Stimulated activated CD4-positive, alpha-beta T cell treated with anti-CD3 and anti-CD28 coated beads, Interleukin-12 subunit alpha, Interleukin-12 subunit beta, amount 100 ng/mL, for 4 hours (primary cell): ENCODE data around the gene LDLRAD1.
"Not testable (repeated sequence)": the region's sequence is repeated elsewhere in the genome, so short reads cannot be mapped to it uniquely, and the experiment has no call there.

Source experiments
- DNase-seq: peaks from one replicate; pipeline ENCODE4 v3.0.0-alpha.2; 2020

LDLRAD1 gene, protein sequence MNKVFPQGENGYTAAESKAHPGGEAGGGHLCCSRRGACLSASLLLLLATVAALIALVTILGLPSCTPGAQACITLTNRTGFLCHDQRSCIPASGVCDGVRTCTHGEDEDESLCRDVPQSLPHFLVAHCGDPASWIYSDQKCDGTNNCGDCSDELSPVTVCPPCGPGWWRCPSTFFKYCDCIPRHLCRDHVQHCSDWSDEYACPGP

DNA sequence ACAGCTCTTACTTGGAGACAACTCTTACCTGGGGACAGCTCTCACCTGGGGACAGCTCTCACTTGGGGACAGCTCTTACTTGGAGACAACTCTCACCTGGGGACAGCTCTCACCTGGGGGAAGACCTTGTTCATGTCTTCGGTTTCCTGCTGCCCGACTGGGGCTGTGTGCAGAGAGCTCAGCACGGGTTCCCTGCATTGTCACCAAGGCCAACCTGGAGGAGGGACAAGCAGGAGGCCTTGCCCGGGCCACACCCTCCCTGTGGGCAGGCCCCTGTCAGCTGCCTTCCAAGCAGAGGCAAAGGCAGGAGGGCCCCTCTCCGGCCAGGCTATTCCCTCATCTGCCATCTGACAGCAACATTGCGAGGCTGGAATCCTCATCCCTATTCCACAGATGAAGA is at the start of gene LDLRAD1:
LDLRAD1 (minus strand) TSS at position 208 of the 400 bp plus-strand sequence; CDS start at position 134, 74 bp downstream.
- DNase-seq, result no peak

DNA sequence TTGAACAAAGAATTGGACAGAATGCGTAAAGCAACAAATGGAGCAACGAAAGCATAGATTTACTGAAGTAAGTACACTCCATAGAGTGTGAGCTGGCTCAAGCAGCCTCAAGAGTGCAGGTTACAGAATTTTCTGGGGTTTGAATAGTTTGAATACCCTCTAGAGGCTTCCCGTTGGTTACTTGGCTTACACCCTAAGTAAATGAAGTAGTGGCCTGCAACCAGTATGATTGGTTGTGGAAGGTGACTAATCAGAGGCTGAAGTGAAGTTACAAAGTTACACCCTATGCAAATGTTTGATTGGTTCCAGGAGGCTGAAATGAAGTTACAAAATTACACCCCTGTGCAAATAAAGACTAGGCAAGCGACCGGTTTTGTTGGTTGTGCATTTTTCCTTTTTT is 46.3 kb upstream of the LDLRAD1 start:
- DNase-seq, result no peak

DNA sequence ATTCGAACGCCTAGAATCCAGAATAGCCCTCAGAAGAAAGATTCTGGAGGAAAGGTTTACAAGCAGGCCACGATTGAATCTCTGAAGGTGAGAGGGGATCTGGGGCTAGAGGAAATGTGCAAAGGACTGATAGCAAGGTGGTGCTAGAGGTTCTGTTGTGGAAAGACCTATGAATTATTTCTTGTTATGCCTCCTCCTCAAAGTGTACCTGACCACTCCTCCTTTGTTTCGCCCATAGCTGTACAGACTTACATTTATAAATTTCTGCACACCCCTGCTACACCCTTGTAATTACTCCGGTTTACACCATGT is 36.4 kb upstream of the LDLRAD1 start:
- no peak for DNase-seq

DNA sequence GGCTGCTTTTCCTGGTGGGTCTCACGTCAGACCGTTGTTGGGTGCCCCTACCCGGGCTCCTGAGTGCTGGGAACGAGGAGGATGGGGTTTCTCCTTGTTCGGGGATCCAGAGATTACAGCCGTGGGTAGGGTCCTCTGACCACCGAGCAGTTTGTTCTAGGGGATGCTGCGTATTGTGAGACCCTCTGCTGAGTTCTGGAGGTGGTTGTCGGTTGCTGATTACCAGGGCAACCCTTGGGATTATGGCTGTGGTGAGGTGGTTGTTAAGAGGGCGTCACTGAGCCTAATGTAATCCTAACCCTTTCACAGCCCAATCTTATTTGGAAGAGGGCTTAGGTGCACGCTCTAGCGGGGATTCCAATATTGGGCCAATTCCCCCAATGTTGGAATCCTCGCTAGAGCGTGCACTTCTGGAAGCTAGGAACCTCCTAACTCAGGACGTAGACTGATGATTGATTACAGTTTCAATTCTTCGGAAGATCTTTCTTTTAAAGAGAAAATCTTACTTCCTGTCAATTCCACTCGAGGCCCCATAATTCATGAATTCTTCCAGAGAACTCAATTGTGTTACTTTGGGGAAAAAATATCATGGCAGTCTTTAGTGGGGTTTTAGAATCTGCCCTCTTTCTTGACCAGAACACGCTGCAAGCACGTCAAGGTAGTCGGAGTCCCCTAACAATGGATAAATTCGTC is 35.9 kb upstream of the LDLRAD1 start:
- DNase-seq, result no peak

DNA sequence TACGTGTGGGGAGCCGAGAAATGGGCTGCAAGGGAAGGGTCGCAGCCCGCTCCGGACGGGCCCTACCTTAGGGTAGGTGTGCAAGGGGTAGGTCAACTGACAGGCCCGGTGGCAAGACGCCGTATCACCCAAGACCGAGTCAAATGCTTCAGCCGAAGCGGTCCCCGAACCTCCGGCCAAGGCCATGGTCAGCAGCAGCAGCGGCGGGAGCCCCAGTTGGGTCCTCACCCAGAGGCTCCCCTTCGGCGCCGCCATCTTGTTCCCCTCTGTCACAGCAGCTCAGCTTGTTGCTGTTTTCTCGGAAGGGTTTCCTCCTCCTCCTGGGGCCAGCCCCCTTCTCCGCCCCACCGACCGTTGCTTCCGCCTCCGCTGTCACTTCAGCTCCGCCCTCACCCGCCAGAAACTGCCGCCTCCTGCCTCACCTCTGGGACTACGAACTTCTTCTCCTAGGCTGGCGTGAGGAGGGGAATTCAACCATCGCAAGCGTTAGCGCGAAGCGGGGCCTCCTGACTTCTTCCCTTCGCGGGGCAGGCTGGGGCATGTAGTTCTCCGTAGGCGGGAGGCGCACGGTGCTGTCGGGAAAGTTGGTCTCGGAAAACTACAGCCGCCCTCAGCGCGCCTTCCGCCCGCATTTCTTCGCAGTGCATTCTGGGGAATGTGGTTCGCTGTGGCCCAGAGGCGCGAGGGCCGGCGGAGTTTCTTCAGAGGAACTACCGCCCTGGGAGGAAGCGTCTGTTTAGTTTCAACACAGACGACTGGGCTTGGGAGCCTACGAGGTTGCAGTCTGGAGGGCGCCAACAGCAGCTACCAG is 35.2 kb upstream of the LDLRAD1 start, which contains the start of the genes TCEANC2 and TMEM59:
TCEANC2 (plus strand) TSS at position 675 of the 811 bp plus-strand sequence. CDS start 815 bp downstream, outside the sequence.
TMEM59 (minus strand) TSS at position 271 of the 811 bp plus-strand sequence; CDS start at position 255, 16 bp downstream.
- peak; percentile 90 for DNase-seq

DNA sequence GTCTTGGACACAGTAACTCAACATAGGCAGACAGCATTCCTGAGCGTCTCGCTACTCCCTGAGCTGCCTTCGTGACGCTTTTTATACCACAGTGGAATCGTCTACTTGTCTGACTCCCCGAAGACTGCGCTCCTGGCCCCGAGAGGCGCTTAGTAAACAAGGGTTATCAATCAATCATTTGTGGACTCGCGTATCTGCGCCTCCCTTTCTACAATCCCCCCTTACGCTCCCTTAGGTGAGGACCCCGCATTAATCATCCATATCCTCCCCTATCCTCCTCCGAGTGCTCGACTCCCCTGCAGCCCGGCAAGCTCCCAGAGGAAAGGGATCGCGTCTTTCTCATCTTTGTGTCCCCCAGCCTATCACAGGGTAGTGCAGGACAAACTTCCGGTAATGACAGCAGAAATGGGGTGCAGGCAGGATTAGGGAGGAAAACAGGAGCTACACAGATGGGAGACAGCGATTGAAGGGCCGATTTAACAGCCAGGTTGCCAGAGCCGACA is 34.5 kb upstream of the LDLRAD1 start:
- peak; percentile 16 for DNase-seq

DNA sequence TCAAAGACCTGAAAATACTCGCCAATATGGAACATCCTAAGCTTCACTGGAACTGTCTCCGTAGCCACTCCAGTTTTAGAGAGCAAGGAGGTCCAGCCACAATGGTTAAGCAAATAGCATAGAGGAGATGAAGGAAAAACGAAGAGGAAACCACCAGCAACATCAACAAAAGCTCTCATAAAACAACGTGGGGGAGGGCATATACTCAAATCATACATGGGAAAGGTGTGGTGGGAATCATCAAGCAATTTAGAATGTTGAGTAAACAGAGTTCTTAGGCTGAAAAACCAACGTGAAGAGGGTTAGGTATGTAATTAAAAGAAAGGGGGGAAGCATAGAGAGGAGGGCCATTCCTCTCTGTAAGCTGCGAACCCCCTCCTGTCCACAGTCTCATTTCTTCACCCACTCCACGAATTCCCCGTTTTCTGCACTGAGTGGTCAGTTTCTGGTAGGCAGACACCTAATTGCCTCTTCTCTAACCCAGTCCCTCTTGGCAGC is 34.0 kb upstream of the LDLRAD1 start:
- no peak for DNase-seq

DNA sequence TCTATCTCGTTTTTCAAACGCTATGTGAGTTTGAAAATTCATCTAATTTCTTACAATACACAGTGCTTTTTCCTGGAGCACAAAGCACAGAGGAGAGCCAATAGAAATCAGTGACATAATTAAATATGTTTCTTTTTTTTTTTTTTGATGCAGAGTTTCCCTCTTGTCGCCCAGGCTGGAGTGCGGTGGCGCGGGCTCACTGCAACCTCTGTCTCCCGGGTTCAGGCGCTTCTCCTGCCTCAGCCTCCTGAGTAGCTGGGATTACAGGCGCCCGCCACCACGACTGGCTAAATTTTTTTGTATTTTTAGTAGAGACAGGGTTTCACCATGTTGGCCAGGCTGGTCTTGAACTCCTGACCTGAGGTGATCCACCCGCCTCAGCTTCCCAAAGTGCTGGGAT is 32.4 kb upstream of the LDLRAD1 start:
- DNase-seq, result not testable (repeated sequence)

DNA sequence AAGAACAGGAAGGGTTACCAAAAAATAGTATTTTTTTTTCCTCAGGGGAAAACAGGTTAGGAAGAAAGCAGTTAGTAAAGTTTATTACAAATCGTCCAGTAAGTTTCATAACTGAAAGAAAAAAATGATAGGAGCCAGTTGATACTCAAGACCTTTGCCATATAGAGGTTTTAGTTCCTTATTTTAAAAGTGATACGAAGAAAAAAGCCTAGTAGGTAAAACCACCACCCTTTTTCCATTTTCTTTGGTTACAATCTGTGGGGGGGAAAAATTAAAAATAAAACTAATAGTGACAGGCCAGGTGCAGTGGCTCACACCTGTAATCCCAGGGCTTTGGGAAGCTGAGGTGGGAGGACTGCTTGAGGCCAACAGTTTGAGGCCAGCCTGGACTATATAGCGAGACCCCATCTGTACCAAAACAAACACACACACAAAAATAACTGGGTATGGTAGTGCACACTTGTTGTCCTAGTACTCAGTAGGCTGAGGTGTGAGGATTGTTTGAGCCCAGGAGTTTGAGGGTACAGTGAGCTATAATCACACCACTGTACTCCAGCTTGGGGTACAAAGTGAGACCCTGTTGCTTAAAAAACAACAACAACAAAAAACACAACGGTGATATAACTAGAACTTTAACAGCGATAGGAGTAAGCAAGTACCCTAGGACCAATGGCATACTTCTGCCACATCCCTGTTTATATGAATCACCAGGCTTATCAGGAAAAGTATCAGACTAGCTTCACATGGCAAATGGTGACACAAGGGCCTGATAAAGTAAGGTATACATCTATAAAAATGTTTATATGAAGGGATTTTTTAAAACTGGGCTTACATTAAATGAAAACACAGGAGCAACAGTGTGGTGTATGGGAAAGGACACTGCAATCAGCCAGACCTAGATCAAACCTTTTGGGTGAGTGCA is 29.7 kb upstream of the LDLRAD1 start:
- DNase-seq, result no peak

DNA sequence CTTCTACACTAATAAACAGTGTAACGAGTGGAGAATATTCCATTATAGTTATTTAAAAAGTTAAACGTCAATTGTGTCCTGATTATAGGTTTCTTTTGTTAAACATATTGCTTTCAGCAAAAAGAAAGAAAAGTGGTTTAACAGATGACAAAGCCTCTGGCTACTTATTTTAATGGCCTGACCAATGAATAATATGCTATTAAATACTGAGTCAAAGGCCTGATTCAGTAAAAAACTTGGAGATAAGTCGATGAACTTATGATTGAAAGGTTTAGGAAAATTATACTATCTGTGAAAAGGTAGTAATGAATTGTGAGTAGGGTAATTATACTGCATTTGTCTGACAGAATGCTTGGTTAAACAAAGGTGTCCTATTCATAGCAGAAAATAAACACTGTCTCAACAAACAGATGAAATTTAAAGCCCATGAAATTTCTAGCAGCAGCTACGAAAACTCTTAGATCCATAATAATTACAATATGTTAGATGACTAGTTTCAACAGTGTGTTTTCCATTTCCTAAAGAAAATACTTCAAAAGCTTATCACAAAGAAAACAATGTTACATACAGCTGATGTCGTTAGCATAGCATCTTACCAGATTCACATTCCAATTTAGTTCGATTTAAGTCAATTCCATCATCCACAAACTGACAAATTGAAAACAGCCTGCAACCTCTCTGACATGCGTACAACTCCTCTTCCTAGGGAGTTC is 28.8 kb upstream of the LDLRAD1 start:
- no peak for DNase-seq

DNA sequence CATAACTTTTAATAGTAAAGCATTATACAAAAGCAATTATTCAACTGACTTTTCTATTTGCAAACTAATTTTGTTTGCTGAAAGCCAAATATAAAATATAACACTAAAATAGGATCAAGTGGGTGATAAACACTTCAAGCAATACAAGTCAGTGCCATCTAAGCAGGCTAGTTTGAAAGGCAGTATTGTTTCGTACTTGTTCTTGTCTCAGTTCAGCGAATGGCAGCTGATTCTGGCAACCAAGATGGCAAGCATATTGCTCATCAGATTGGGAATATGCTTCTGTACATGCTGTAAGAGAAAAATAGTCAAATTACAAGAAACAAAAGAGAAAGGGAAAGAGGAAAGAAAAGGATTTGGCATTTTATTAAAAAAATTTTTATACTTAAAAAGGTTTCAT is 27.5 kb upstream of the LDLRAD1 start:
- no peak for DNase-seq

DNA sequence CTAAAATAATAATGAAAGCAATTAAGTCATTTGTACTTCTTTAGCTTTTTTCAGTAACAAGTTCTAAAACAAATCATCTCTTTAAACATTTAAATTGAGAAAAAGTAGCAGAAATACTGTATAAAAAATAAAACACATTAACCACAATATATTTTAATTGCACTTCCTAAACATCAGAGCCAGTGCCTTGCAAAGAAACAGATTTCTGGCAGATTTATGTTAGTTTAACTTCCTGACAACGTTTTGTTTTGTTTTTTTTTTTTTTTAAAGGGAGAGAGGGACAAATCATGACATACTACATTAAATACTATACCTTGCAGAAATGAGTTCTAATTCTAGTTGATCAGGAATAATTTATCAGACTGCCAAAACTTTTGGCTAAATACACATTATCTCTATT is 23.8 kb upstream of the LDLRAD1 start:
- DNase-seq, result no peak

DNA sequence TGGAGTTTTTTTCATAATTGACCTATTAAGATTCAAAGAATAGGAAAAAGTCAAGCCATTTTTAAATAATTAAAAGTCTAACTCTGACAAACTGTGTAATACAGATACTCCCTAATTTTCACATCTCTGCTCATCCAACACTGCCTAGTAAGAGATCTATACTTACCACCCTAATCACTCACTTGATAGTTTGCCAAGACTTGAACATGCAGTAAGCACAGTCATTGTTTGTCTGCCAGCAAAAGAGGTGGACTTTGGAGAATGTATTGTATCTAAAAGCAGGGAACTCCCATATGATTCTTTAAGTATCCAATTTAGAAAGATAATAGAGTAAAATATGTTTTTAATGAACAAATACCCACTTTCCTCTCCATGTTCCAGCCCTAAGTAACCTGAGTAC is 19.5 kb upstream of the LDLRAD1 start:
- DNase-seq, result no peak

DNA sequence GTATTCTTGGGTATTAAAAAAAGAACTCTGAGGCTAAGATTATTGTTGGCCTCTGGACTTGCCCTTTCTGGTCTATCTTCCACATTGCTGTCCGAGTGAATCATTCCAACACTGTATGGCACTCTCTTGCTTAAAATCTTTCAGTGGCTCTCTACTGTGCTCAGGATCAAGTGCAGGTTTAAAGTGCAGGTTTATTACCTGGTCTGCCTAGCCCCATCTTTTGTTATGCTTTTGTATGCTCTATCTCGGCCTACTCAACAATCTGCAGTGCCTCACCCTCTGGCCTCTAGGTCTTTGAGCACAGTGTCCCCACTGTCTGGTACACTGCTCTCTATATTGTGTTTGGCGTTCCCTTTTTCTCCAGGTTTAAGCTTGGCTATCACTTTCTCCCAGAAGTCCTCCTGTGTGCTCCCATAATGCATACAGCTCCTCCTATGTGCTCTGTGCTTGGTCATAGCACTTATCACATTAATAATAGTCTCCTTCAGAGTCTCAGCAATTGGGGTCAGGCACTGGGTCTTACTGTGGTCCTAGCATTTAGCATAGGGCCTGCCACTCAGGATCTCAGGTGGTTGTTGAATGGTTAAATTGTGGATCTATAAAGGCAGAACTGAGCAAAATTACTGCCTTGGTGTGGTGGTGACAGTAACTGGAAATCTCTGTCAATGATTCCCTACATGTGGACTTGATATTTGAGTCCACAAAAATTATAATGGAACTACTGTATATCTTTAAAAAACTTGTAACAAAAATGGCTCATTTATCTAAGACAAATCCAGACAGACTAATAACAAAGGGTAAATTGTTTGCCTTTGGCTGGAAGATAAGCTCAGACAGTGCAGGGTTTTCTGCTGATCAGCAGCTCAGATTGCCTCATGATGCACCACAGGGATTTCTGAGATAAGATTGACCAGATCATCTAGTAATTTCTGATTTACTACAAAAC is 10.6 kb upstream of the LDLRAD1 start:
- no peak for DNase-seq

DNA sequence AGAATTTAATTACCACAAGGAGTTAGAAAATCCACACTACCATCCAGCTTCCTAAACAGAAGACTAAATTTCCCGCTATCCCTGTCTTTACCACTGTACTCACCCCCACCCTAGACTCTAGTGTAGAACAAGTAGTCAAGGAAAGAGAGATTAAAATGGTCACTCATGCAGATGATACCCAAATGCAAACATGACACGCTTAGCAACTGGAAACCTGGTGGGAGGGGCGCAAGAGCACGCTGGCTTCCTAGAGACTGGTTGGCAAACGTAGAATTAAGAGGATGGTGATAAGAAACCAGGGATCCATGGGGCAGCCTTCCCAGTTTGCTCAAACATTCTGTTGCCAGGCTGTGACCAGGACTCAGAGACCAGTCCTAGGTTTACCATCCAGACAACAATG is 9.9 kb upstream of the LDLRAD1 start:
- no peak for DNase-seq

DNA sequence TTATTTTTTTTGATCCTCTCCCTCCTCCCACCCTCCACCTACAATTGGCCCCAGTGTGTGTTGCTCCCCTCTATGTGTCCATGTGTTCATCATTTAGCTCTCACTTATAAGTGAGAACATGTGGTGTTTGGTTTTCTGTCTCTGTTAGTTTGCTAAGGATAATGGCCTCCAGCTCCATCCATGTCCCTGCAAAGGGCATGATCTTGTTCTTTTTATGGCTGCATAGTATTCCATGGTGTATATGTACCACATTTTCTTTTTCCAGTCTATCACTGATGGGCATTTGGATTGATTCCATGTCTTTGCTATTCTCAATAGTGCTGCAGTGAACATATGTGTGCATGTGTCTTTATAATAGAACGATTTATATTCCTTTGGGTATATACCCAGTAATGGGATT is 6.8 kb upstream of the LDLRAD1 start:
- not testable (repeated sequence) for DNase-seq

DNA sequence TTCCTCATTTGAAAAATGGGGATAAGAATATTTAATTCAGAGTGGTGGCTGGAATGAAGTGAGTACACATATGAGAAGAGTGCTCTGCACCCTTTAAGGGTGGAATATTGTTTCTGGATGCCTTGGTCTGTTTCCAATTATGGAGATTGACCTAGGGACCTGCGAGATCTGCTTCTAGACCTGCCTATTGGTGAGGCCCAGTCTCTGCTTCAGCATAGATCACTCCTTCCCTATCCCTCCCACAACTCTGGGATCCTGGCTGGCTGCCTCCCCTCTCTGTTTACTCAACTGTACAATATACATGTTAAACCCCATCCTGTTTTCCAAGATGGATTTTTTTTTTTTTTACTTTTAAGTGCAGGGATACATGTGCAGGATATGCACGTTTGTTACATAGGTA is 6.4 kb upstream of the LDLRAD1 start:
- no peak for DNase-seq

DNA sequence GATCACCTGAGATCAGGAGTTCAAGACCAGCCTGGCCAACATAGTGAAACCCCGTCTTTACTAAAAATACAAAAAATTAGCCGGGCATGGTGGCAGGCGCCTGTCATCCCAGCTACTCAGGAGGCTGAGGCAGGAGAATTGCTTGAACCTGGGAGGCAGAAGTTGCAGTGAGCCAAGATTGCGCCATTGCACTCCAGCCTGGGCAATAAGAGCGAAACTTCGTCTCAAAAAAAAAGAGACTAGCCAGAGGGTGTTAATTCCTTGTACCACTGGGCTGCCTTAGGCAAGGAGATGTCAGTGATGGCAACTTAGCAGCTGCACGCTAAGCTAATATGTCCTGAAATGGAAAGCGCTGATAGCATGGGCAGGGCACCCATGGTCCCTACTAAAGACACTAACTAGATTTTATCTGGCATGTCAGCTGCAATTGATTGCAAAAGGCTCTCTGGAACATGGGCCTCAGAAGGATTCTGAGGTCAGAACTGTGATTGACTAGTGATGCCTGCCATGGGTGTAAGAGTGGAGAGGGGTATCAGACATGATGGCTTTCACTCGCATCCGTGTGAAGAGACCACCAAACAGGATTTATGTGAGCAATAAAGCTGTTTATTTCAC is 1.7 kb upstream of the LDLRAD1 start:
- not testable (repeated sequence) for DNase-seq

DNA sequence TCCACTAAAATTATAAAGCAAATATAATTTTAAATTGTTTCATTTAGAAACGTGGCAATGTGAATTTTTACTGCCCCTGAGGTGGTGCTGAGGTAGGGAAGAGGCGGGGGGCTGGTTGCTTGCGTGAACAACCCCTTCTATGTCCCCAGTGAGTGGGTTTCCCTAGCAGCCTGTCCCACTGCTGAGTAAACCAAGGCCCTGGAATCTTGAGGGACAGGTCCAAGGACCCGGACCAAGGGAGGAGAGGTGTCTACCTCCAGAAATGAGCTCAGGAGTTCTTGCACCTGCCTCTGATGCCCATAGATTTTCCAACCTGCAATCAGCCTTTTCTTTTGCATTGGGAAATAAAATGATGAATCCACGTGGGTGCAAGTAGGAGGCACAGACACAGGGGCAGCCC is 649 bp upstream of the LDLRAD1 start:
- DNase-seq, result no peak
